SKM-1 (cell line): ENCODE results near the gene MEGF11.

Experiments
- DNase-seq: peaks from one replicate; lab custom pipeline; 2025; ENCODE audit not compliant: unreplicated experiment; lab: John Stamatoyannopoulos, UW

MEGF11 gene

GRCh38 chr15:66148187-66148586, 105.4 kb downstream of the MEGF11 start:
- no peak for DNase-seq

GRCh38 chr15:66147440-66147839, 106.1 kb downstream of the MEGF11 start:
- DNase-seq, result no peak

- DNase-seq, result no peak
Measured at GRCh38 chr15:66145726-66146182, 107.8 kb downstream of the MEGF11 start.

GRCh38 chr15:66144978-66145725, 108.4 kb downstream of the MEGF11 start:
- DNase-seq, result no peak

GRCh38 chr15:66142285-66142684, 111.3 kb downstream of the MEGF11 start:
- DNase-seq, result no peak

GRCh38 chr15:66139591-66140207, 113.9 kb downstream of the MEGF11 start:
- DNase-seq, result no peak

GRCh38 chr15:66138892-66139590, 114.5 kb downstream of the MEGF11 start:
- DNase-seq, result no peak

- no peak for DNase-seq
Measured at GRCh38 chr15:66138096-66138783, 115.3 kb downstream of the MEGF11 start.

- DNase-seq, result no peak
Measured at GRCh38 chr15:66136948-66137347, 116.6 kb downstream of the MEGF11 start.

GRCh38 chr15:66135664-66136063, 117.9 kb downstream of the MEGF11 start:
- DNase-seq, result no peak

- no peak for DNase-seq
Measured at GRCh38 chr15:66134284-66134683, 119.3 kb downstream of the MEGF11 start.

- no peak for DNase-seq
Measured at GRCh38 chr15:66133247-66133885, 120.2 kb downstream of the MEGF11 start.

GRCh38 chr15:66132251-66132816, 121.2 kb downstream of the MEGF11 start:
- no peak for DNase-seq

GRCh38 chr15:66131831-66132230, 121.7 kb downstream of the MEGF11 start:
- no peak for DNase-seq

- DNase-seq, result no peak
Measured at GRCh38 chr15:66131200-66131599, 122.3 kb downstream of the MEGF11 start.

GRCh38 chr15:66130496-66131034, 123.0 kb downstream of the MEGF11 start:
- no peak for DNase-seq

GRCh38 chr15:66129586-66129985, 124.0 kb downstream of the MEGF11 start:
- no peak for DNase-seq

GRCh38 chr15:66128116-66128680, 125.4 kb downstream of the MEGF11 start:
- DNase-seq, result no peak

GRCh38 chr15:66126456-66126855, 127.1 kb downstream of the MEGF11 start:
- DNase-seq, result no peak

GRCh38 chr15:66126031-66126441, 127.5 kb downstream of the MEGF11 start:
- DNase-seq, result no peak
